Measurements from ENCODE around the gene ZNRF2.

GRCh38 chr7:30351286-30351685, 66.9 kb downstream of the ZNRF2 start:
- TF ChIP-seq, protein P1, sequence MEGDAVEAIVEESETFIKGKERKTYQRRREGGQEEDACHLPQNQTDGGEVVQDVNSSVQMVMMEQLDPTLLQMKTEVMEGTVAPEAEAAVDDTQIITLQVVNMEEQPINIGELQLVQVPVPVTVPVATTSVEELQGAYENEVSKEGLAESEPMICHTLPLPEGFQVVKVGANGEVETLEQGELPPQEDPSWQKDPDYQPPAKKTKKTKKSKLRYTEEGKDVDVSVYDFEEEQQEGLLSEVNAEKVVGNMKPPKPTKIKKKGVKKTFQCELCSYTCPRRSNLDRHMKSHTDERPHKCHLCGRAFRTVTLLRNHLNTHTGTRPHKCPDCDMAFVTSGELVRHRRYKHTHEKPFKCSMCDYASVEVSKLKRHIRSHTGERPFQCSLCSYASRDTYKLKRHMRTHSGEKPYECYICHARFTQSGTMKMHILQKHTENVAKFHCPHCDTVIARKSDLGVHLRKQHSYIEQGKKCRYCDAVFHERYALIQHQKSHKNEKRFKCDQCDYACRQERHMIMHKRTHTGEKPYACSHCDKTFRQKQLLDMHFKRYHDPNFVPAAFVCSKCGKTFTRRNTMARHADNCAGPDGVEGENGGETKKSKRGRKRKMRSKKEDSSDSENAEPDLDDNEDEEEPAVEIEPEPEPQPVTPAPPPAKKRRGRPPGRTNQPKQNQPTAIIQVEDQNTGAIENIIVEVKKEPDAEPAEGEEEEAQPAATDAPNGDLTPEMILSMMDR (IDR thresholded peaks at IDR 0.05) = no peak
- no peak for TF ChIP-seq POLR2A (IDR thresholded peaks at IDR 0.05)

Measured in ovary (tissue), 3 donors.